Activated CD4-positive, alpha-beta T cell treated with anti-CD3 and anti-CD28 coated beads, Interleukin-2, amount 50 U/mL, for 1 hour (primary cell): Measurements from ENCODE around the gene ARL6IP1.
"Not testable (repeated sequence)": the region's sequence is repeated elsewhere in the genome, so short reads cannot be mapped to it uniquely, and the experiment has no call there.

ENCODE experiments used
- DNase-seq: peaks from one replicate; pipeline ENCODE4 v3.0.0-alpha.2; 2020

The ARL6IP1 gene

DNA sequence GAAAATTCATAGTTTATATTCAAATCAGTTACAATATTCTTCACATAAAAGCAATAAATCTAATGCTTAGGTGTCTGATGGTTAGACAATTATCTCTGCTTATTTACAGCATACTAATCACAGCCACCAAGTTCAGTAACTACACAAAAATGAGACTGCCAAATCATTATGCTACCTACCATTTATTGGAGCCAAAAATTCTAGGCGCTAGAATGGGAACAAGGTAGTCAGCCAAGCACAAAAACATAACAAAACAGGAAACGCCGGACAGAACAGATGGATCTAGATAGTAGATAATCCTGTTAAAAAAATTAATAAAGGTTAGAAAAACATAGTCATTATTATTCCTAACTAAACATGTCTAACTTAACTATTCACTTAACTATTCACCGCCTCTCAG, 3.6 kb downstream of the ARL6IP1 start:
- DNase-seq = no peak

DNA sequence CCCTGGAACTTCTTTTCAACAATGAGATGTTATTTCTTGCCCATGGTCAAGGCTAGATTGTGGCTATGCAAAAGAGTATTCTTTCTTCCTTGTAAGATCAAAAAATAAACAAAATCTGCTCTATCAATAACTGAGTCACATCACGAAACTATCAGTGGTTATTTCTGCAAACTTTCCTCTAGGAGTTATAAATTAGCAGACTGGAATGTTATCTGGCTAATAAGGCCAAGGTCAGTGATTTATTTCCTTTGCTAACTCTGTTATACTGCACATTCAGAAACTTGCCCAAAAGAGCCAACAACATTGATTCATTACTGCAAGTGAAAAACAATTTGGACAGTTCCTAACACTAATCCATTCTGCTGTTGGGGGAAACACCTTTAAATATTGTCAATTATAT, 5.0 kb downstream of the ARL6IP1 start:
- DNase-seq = no peak

DNA sequence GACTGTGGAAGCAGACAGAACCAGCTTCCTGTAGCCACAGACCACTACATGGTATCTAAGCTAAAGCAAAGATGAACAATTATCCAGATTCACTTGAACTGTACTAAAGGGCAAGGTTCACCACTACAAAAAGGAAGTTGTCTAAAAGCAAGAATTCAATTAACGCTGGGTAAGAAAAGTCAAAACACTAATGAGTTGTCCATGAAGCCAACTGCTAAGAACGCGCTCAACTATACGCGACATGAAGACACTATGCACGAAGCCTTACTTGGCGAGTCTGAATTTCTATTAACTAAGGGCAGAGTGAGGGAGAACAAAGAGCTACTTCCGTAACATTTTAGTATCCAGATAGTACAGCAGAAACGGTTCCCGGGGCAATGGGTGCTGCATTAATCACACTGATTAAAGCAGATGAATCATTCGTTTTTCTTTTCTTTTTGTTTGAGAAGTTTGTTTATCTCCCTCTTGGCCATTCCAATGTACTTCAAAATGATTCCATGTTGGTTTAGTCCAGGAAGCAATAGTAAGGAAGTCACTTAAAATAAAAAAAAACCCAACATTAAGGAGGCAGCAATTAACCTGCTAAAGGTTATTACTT, 8.4 kb downstream of the ARL6IP1 start:
- no peak for DNase-seq

DNA sequence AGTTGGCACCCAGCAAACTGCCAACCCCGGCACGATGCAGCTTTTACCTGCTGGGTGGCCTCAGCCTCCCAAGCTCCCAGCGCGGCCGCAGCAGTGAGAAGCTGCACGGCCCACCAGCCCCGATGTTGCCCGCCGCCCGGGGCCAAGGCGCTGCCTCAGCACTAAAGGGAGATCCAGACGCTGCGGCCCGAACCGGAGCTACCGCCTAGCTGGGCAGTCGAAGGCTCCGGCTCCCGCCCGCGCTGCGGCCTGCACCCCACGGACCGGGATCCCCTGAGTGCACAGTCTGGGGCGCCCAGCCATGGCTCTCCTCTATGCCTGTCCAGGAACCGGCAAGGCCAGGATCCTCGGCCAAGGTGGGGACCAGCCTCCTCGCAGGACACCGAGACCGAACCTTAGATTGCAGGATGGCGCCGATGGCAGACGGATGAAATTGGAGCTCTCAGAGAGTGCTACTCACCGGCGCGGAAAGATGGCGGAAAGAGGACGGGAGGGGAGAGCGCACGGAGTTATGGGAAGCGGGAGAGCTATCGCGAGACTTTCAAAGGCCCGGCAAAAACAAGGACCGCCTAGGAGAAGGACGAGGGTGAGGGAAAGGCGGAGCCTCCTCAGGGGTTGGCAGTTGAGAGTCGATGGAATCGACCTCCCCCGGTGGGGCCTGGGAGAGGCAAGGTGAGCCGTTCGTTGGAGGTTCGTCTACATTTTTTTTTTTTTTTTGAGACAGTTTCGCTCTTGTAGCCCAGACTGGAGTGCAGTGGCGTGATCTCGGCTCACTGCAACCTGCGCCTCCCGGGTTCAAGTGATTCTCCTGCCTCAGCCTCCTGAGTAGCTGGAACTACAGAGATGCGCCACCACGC, 11.3 kb downstream of the ARL6IP1 start, which contains the start of gene RPS15A:
Gene RPS15A (minus strand): TSS at position 485 of the 857 bp plus-strand sequence. CDS start 1,221 bp downstream, outside the sequence.
- peak; percentile 90 for DNase-seq

DNA sequence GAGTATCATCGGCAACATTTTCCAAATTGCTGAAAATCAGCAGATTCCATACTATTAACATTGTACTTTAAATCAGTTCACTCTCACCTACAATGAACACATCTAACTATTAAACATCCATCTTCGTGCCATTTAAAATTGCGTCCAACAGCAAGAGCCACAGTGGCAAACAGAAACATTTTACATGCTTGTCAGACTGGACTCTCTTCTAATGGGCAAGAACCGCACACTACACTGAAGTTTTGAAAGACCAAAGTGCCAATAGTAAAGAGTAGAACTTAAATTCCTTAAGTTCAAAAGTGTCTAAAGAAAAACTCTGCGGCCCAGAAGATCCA, 11.9 kb downstream of the ARL6IP1 start:
- no peak for DNase-seq

DNA sequence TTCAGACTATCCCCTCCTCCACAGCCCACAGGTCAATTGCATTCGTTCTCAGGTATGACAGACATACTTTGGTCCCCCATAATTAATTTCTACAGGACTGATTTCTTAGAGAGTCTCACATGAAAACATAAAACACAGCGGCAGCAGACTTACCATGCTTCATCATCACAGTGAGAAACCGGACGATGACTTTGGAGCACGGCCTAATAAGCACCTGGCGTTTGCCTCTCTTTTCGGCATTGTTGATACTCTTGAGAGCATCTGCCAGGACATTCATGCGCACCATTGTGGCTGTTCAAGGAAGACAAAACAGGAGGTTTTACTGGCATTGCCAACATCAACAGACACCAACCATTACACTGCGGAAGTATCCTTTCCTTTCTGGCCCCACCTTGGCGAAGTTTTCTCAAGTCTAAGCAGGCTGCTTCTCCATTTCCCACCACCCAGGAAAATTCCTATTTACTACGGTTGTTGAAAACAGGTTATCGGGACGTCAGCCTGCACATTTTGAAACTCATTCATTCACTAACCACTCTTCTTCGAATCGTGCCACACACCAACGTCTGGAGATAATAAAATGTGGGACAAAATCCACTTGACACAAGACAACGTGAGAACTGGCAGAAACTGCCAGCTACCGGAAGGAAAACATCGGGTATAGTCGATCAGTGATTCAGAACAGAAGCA, 12.4 kb downstream of the ARL6IP1 start:
- no peak for DNase-seq

DNA sequence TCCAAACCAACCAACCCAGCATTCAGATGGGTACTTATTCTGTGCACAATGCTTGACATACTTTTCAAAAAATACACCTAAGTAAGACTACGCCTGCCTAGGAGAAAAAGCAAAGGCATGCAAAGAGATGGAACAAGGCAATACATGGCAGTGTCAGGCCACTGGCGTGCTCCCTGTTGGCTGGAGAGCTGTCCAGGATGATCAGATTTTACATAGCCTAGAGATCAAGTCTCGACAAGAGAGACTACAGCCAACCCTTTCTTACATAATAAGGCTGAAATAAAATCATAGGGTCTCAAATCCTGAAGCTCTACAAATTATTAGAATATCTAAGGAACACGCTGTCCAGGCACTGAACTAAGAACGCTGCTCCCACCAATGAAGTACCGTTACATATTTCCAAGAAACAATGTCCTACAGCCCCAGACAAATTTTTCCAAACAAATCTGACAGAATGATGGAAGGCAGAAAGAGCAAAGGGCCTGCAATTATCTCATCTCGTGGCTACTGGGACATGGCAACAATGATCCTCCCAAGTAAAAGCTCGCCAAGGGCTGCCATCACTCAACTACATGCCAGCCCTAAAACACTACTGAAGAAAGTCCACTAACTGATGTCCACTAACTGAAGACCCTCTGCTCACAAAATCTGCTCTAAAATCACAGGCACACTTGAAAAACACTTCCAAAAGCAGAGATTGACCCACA, 16.3 kb downstream of the ARL6IP1 start:
- no peak for DNase-seq

DNA sequence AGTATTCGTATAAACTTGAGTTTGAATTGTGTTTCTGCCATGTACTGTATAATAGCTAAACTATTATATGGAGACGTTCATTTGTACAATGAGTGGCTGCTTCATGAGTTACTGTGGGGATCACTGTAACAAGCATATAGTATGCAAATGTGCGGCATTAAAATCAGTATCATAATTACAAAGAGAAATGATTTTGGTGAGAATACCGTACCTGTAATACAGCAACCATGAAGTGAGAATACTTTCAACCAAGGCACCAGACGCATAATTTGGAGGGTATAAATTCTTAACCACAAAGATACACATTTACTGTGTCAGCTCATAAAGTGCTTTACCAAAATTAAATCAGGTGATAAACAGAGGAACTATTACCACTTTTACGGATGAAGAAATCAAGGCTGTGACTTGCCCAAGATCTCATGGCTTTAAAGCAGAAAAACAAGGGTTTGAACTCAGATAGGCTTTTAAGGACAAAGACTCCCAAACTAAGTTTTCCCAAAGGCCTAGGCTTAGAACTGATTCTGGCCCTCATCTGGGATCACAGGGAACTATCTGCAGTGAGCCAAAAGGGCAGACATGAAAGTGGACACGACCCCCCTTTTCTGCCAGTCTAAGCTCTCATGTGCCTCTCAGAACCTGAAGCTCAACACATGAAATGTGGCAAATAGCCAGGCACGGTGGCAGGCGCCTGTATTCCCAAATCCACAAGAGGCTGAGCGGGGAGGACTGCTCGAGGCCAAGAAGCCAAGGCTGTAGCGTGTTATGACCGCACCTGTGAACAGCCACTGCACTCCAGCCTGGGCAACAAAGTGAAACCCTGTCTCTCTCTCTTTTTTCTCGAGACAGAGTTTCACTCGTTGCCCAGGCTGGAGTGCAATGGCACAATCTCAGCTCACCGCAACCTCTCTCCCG, 17.7 kb downstream of the ARL6IP1 start:
- DNase-seq = no peak

DNA sequence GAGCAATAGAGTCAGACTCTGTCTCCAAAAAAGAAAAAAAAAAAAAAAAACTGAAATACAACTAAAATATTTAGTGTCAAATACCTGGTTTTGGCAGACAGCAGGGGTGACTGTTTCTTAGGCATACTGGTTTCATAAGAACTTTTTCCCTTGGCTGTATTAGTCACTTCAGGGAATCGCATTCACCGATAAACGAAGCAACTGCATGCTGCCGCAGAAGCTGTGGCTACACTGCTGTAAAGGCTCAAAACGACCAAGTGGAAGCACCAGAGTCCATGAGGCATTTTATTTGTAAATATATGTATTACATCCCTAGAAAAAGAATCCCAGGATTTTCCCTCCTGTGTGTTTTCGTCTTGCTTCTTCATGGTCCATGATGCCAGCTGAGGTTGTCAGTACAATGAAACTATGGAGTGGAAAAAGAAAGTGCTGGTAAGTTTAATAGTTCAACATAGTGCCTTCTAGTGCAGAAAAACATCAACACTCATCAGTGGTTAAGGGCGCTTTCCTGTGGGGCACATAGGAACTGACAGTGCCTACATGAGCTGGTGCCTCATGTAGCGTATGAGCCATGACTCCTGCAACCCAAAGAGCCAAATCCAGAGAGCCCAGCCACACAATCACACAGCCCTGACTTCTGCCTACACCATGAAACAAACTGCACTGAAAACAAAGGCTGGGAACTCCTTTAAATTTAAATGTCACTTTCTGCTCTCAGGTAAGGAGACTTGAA, 18.5 kb downstream of the ARL6IP1 start:
- no peak for DNase-seq

DNA sequence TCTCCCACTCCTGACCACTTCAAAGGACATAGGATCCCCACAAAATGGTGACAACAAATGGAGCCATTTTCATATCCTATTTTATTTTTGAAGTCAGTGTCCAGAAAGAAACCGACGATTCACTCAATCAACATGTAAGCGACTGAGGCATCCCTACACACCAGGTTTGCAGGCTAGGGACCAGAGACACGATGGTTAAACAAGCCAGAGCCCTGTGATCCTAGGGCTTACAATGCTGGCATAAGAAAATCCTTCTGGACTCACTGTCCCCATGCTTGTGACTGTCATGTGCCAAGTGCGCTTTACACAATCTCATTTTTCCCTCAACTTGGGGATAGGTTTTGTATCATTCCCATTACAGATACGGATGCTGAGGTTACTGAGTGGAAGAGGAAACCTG, 20.1 kb downstream of the ARL6IP1 start:
- not testable (repeated sequence) for DNase-seq

DNA sequence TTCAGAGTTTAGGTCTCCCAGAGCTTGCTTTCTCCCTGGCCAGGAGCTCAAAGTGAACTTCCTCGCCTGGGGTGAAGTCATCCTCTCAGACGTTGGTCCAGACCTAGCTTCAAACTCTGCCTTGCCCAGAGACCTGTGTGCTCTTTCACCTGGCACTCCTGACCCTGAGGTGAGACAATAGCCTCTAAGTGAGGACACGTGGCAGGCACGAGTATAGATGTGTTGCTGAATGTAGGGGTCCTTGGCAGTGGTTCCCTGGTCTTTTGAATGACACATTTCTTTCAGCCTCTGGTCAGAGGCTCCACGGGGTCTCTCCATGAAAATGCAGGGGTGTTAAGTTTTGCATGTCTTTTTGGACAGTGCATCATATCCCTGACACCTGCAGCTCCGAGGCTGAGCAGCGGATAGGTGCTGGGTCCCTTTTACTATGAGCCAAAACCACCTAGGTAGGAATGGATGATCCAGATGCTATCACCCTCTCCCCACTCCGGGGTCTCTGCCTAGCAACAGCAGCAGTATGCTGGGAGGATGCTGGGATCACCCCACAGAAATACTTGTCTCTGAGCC, 20.8 kb downstream of the ARL6IP1 start:
- not testable (repeated sequence) for DNase-seq

DNA sequence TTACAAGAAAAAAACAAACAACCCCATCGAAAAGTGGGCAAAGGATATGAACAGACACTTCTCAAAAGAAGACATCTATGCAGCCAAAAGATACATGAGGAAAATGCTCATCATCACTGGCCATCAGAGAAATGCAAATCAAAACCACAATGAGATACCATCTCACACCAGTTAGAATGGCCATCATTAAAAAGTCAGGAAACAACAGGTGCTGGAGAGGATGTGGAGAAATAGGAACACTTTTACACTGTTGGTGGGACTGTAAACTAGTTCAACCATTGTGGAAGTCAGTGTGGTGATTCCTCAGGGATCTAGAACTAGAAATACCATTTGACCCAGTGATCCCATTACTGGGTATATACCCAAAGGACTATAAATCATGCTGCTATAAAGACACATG, 23.7 kb downstream of the ARL6IP1 start:
- not testable (repeated sequence) for DNase-seq

DNA sequence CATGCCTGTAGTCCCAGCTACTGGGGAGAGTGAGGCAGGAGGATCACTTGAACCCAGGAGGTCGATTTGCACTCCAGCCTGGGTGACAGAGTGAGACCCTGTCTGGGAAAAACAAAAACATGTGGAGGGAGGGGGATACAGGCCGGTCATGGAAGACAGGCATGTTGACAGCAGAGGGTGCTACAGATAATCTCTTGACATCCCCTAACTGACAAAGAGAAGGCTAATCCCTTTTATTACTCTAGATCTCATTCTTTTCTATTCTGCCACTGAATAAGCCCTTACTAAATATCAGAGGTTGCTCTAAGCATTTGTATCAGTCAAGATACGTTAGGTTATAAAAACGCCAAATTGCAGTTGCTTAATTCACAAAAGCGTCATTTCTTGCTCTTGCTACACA, 25.0 kb downstream of the ARL6IP1 start:
- not testable (repeated sequence) for DNase-seq

DNA sequence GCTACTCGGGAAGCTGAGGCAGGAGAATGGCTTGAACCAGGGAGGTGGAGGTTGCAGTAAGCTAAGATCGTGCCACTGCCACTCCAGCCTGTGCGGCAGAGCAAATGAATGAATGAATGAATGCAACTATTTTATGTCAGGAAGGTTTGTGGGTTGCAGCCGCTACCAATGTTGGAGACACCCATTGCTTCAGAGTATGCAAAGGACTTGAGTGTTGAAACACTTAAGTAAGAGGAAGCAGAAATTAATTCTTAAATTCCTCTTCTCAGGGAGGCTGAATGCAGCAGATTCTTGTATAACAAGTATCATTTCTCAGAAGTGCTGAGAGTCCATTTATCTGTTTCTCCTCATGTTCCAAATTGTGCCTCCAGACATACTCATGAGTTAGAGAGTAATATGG, 26.7 kb downstream of the ARL6IP1 start:
- DNase-seq = not testable (repeated sequence)

DNA sequence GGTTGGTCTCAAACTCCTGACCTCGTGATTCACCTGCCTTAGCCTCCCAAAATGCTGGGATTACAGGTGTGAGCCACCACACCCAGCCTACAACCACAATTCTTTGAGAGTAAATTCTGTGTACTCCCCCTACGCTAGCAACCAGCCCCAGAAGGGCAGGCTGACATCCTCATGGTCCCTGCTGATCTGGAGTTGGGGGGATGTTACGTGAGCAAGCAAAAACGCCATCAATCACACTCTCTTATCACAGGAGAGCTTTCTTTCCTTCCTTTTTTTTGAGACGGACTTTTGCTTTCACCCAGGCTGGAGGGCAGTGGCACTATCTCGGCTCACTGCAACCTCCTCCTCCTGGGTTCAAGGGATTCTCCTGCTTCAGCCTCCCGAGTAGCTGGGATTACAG, 29.2 kb downstream of the ARL6IP1 start:
- not testable (repeated sequence) for DNase-seq

DNA sequence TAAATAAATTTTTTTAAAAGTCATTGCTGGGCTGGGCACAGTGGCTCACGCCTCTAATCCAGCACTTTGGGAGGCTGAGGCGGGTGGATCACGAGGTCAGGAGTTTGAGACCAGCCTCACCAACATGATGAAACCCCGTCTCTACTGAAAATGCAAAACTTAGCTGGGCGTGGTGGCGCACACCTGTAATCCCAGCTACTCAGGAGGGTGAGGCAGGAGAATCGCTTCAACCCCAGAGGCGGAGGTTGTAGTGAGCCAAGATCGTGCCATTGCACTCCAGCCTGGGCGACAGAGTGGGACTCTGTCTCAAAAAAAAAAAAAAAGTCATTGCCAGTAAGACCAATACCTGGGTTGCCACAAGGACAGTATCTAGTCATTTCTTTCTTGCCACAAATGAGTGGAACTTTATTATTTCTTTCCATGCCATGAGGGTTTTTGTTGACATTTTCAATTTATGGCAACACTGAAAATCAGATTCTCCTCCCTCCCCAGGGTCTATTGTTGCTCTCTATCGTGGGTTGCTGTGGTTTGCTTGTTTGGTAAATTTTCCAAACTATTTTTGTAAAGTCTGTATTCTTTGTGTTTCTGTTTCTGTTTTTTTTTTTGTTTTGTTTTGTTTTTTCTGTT, 30.9 kb downstream of the ARL6IP1 start:
- not testable (repeated sequence) for DNase-seq

DNA sequence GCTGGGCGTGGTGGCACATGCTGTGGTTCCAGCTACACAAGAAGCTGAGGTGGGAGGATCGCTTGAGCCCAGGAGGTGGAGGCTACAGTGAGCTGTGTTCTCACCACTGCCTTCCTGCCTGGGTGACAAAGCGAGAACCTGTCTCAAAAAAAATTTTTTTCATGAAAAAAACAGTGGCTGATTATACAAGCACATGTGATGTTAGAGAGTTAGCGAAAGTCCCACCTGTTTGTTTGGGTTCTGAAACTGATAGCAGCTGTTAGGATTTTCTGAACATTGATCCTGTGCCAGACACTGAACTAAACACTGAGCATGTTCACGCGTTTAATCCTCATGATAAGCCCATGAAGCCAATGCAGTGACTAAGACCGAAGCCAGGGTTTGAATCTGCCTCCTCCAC, 34.1 kb downstream of the ARL6IP1 start:
- peak; percentile 26 for DNase-seq

DNA sequence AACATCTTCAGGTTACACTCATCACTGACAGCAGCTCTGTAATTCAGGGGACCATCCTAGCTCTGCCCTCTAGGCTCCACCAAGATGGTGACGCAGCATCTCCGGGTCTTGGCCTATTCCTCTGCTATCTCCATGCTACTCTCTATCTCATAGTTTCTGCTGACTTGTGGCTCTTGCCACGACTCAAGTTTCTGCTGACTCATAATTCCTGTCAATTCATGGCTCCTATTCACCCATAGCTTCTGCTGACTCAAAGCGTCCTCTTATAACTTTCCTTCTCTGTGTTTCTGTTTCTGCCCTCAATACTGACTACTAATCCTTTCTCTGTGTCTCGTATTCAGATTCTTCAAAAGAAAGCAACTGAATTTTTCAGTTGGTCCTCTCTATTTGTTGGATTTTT, 38.6 kb downstream of the ARL6IP1 start:
- DNase-seq = not testable (repeated sequence)

DNA sequence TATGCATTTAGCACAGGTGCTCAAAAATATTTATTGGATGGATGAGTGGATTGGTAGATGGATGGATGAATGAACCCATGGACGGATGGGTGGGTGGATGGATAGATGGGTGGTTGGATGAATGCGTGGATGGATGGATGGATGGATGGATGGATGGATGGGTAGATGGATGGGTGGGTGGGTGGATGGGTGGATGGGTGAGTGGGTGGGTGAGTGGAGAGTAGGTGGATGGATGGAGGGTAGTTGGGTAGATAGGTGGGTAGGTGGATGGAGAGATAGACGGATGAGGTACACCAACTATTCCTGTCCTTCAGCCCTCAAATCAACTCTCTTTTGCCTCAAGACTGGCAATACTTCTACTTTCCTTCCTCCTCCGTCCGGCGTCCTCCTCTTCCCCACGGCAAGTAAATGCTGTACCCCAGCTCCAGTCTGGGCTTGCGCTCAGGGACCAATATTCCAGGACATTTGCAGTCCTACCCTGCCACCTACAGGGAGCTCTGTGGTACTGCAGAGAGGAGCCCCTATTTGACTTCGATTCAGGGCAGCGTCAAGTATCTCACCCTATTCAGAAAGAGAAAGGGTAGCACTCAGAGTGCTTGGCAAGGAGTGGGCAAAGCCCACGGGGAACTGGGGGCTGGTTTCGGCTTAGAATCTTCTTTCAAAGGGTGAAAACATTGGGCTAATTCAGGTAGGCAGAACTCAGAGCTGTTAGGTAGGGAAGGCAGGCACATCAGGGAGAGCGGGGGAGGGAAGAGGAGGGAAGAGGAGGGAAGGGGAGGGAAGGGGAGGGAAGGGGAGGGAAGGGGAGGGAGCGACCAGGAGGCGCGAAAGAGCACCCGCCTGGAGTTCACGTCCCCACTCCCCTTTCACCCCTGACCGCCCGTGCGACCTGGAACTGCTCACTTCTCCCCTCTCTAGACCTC, 41.5 kb downstream of the ARL6IP1 start:
- peak; percentile 46 for DNase-seq
